Endodermal cell (in vitro differentiated cells): ENCODE measurements around the gene CPSF4L. TPM values are rescaled to one million over a fixed set of nuclear protein-coding genes. Genes with fewer than 3 reads are reported as not detected.

Experiments
- DNase-seq: peaks from one replicate; pipeline ENCODE4 v3.0.0-alpha.2; 2017
- H3K27ac ChIP-seq: 2 replicates; pipeline ENCODE4 v1.5.1; 2013; ENCODE audit warnings: mild to moderate bottlenecking, low read depth, low read length, moderate library complexity
- H3K27me3 ChIP-seq: 2 replicates; pipeline ENCODE4 v1.6.1; 2013; ENCODE audit warnings: mild to moderate bottlenecking, low read length, moderate library complexity; ENCODE audit not compliant: insufficient read depth, control insufficient read depth, poor library complexity, severe bottlenecking
- H3K36me3 ChIP-seq: 2 replicates; pipeline ENCODE4 v1.7.0; 2013; ENCODE audit warnings: mild to moderate bottlenecking, low read length, moderate library complexity; ENCODE audit not compliant: control insufficient read depth, insufficient read depth
- H3K4me1 ChIP-seq: one replicate; pipeline ENCODE4 v1.7.0; 2013; ENCODE audit warnings: low read length; ENCODE audit not compliant: control insufficient read depth, insufficient read depth
- H3K4me3 ChIP-seq: 2 replicates; pipeline ENCODE4 v1.5.1; 2013; ENCODE audit warnings: mild to moderate bottlenecking, low read length, moderate library complexity
- H3K9ac ChIP-seq: 2 replicates; pipeline ENCODE4 v1.6.1; 2013; ENCODE audit warnings: mild to moderate bottlenecking, low read length, moderate library complexity; ENCODE audit not compliant: poor library complexity, severe bottlenecking; ENCODE audit errors: extremely low read depth
- H3K9me3 ChIP-seq: 2 replicates; pipeline ENCODE4 v1.6.1; 2013; ENCODE audit warnings: mild to moderate bottlenecking, low read length, moderate library complexity; ENCODE audit not compliant: control insufficient read depth
- H3K27ac Mint-ChIP-seq: 2 replicates; pipeline ENCODE4 v1.8.0; 2020; ENCODE audit warnings: mixed read lengths
- H3K27me3 Mint-ChIP-seq: 2 replicates; pipeline ENCODE4 v1.8.0; 2021; ENCODE audit warnings: mild to moderate bottlenecking, mixed read lengths; ENCODE audit not compliant: insufficient read depth
- H3K36me3 Mint-ChIP-seq: 2 replicates; pipeline ENCODE4 v1.8.0; 2020; ENCODE audit warnings: low read depth, mixed read lengths
- H3K4me1 Mint-ChIP-seq: 2 replicates; pipeline ENCODE4 v1.8.0; 2020; ENCODE audit warnings: mixed read lengths
- H3K4me3 Mint-ChIP-seq: 2 replicates; pipeline ENCODE4 v1.8.0; 2020; ENCODE audit warnings: mild to moderate bottlenecking, moderate library complexity, mixed read lengths
- H3K9me3 Mint-ChIP-seq: 2 replicates; pipeline ENCODE4 v1.8.0; 2020; ENCODE audit warnings: mild to moderate bottlenecking, mixed read lengths
- CTCF ChIP-seq: fragments of 200-600 bp; sonication (generic); conservative IDR thresholded peaks from 2 replicates; pipeline ENCODE4 v1.5.0; 2021; ENCODE audit warnings: antibody characterized with exemption, mild to moderate bottlenecking
- WGBS, 2 experiments: methylation state at CpG; one replicate each; pipeline versions ENCODE4 v1.1.5 to v1.1.7; 2013; ENCODE audit warnings: missing lambda C conversion rate in 2 of 2, mixed read lengths in 1 of 2; ENCODE audit not compliant: insufficient coverage in 1 of 2, insufficient read length in 1 of 2; 5-methylcytosine and 5-hydroxymethylcytosine counted together
- total RNA-seq, 2 donors: library from RNA; stranded (reverse); fragmentation: NEBNext Ultra II Directional in 1 of 2; extraction: Animal tissue kit (Norgen Biotek cat#: 25700) in 1 of 2; gene quantifications; 2 replicates in 1 of 2; 3 replicates in 1 of 2; pipeline ENCODE4 v1.2.1, GENCODE V29; 2021

Gene CPSF4L
- total RNA-seq, 2 donors from 2014 or later, result 0.29 to 0.58 TPM

- Histone ChIP-seq H3K9me3 (no peaks in the 10 kb centered on the region), H3K9ac (no peak overlapping the region), H3K4me1 (peaks cover 5% of the 10 kb centered on the region), H3K27ac (peak overlapping the region; percentile 6), H3K27me3 (no peaks in the 10 kb centered on the region), H3K36me3 (peaks cover 61% of the 10 kb centered on the region), H3K4me3 (no peak overlapping the region)
- 96% methylated on average over 7 to 16 of the region's 16 CpGs for WGBS, 2 experiments
- peaks cover 21% of the 10 kb centered on the region for H3K4me1 Mint-ChIP-seq
- H3K27me3 Mint-ChIP-seq, result no peaks in the 10 kb centered on the region
- H3K4me3 Mint-ChIP-seq, result no peak overlapping the region
- no peak for DNase-seq
- TF ChIP-seq CTCF, result no peak
- H3K36me3 Mint-ChIP-seq, result peaks cover 63% of the 10 kb centered on the region
- no peaks in the 10 kb centered on the region for H3K9me3 Mint-ChIP-seq
- H3K27ac Mint-ChIP-seq, result no peak overlapping the region
These were observed 53.4 kb downstream of the CPSF4L start for GRCh38 chr17:73208139-73208827.

GRCh38 chr17:73205459-73205961 lies 56.2 kb downstream of the CPSF4L start:
- H3K36me3 Mint-ChIP-seq, result peaks cover 81% of the 10 kb centered on the region

GRCh38 chr17:73203788-73204479 lies 57.7 kb downstream of the CPSF4L start:
- Histone ChIP-seq H3K27ac (no peak overlapping the region), H3K9me3 (no peaks in the 10 kb centered on the region), H3K9ac (no peak overlapping the region), H3K4me3 (no peak overlapping the region), H3K36me3 (peaks cover 89% of the 10 kb centered on the region), H3K27me3 (no peaks in the 10 kb centered on the region), H3K4me1 (peaks cover 10% of the 10 kb centered on the region)
- Mint-ChIP-seq H3K27ac (peak overlapping the region; percentile 87), H3K27me3 (no peaks in the 10 kb centered on the region), H3K9me3 (no peaks in the 10 kb centered on the region), H3K4me1 (peaks cover 20% of the 10 kb centered on the region), H3K4me3 (peak overlapping the region; percentile 16), H3K36me3 (peaks cover 86% of the 10 kb centered on the region)
- no peak for DNase-seq
- TF ChIP-seq CTCF, result no peak
- WGBS, 2 experiments, result 89 to 97% methylated on average over 5 to 10 of the region's 10 CpGs

More at GRCh38 chr17:73205459-73205961, 56.2 kb downstream of the CPSF4L start:
- Mint-ChIP-seq H3K9me3 (no peaks in the 10 kb centered on the region), H3K27me3 (no peaks in the 10 kb centered on the region), H3K4me3 (no peak overlapping the region), H3K27ac (no peak overlapping the region), H3K4me1 (peaks cover 20% of the 10 kb centered on the region)
- TF ChIP-seq CTCF, result no peak
- WGBS, 2 experiments, result 86 to 90% methylated on average over 9 to 10 of the region's 10 CpGs
- Histone ChIP-seq H3K27ac (no peak overlapping the region), H3K4me1 (peaks cover 10% of the 10 kb centered on the region), H3K36me3 (peaks cover 87% of the 10 kb centered on the region), H3K4me3 (no peak overlapping the region), H3K9me3 (no peaks in the 10 kb centered on the region), H3K9ac (no peak overlapping the region), H3K27me3 (no peaks in the 10 kb centered on the region)
- DNase-seq, result no peak
